ENCODE data around the gene GLRX5.

DNA sequence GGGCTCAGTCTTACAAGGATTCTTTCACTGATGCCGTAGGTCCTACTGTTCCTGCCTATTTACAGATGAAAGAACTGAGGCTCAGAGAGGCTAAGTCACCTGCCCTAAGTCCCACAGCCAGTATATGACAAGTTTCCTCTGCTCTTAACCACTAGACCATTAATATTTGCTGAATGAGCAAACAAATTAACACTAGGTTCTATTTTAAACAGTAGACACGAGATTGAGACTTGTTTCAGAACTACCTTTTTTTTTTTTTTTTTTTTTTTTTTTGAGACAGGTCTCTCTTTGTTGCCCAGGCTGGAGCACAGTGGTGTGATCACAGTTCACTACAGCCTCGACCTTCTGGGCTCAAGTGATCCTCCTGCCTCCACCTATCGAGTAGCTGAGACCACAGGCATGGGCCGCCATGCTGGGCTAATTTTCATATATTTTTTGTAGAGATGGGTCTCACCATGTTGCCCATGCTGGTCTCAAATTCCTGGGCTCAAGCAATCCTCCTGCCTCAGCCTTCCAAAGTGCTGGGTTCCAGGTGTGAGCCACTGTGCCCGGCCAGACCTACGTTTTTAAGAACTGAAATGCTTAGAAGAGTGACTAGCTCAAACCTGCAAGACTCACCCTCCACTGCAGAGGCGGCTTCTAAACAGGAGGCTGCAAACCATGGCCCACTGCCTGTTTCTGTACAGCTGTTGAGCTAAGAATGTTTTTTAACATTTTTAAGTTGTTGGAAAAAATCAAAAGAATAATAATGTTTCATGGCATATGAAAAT lies 31.3 kb upstream of the GLRX5 start:
- TF ChIP-seq, protein P1, sequence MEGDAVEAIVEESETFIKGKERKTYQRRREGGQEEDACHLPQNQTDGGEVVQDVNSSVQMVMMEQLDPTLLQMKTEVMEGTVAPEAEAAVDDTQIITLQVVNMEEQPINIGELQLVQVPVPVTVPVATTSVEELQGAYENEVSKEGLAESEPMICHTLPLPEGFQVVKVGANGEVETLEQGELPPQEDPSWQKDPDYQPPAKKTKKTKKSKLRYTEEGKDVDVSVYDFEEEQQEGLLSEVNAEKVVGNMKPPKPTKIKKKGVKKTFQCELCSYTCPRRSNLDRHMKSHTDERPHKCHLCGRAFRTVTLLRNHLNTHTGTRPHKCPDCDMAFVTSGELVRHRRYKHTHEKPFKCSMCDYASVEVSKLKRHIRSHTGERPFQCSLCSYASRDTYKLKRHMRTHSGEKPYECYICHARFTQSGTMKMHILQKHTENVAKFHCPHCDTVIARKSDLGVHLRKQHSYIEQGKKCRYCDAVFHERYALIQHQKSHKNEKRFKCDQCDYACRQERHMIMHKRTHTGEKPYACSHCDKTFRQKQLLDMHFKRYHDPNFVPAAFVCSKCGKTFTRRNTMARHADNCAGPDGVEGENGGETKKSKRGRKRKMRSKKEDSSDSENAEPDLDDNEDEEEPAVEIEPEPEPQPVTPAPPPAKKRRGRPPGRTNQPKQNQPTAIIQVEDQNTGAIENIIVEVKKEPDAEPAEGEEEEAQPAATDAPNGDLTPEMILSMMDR (IDR thresholded peaks at IDR 0.05; ENCODE audit: poor library complexity) = no peak
- TF ChIP-seq EZH2 (IDR thresholded peaks at IDR 0.05; ENCODE audit: borderline replicate concordance) (no peak), EZH2phosphoT487 (IDR thresholded peaks at IDR 0.05; ENCODE audit: low read depth, severe bottlenecking, unreplicated experiment) (no peak)

Measured in hepatocyte (in vitro differentiated cells).